OCI-M2 (cell line): Measurements from ENCODE around the gene RASIP1.
"Not testable (repeated sequence)": the region's sequence is repeated elsewhere in the genome, so short reads cannot be mapped to it uniquely, and the experiment has no call there.

Source experiments
- DNase-seq: peaks from one replicate; lab custom pipeline; 2025; ENCODE audit not compliant: unreplicated experiment; lab: John Stamatoyannopoulos, UW

Gene RASIP1

GRCh38 chr19:48735031-48735615 lies 5.3 kb downstream of the RASIP1 start:
- DNase-seq, result no peak

- no peak for DNase-seq
These were observed 5.8 kb downstream of the RASIP1 start for GRCh38 chr19:48734625-48735024.

- no peak for DNase-seq
These were observed 9.0 kb downstream of the RASIP1 start for GRCh38 chr19:48731452-48731851.

GRCh38 chr19:48728911-48729664 lies 11.3 kb downstream of the RASIP1 start:
- no peak for DNase-seq

- DNase-seq, result no peak
These were observed 13.9 kb downstream of the RASIP1 start for GRCh38 chr19:48726556-48726955.

GRCh38 chr19:48724796-48725753 lies 15.3 kb downstream of the RASIP1 start:
- peak; percentile 61 for DNase-seq

GRCh38 chr19:48722196-48722708 lies 18.2 kb downstream of the RASIP1 start:
- DNase-seq, result no peak

- peak; percentile 88 for DNase-seq
These were observed 19.7 kb downstream of the RASIP1 start for GRCh38 chr19:48720613-48721296.

GRCh38 chr19:48720251-48720612 lies 20.2 kb downstream of the RASIP1 start:
- no peak for DNase-seq

- no peak for DNase-seq
These were observed 20.9 kb downstream of the RASIP1 start, which contains the start of gene MAMSTR for GRCh38 chr19:48719263-48720171. MAMSTR (minus strand) TSS chr19:48719725; CDS start chr19:48719031, 694 bp downstream.

GRCh38 chr19:48718711-48719231 lies 21.6 kb downstream of the RASIP1 start:
- no peak for DNase-seq

- not testable (repeated sequence) for DNase-seq
These were observed 22.3 kb downstream of the RASIP1 start for GRCh38 chr19:48718106-48718505.

GRCh38 chr19:48716562-48717291 lies 23.7 kb downstream of the RASIP1 start:
- DNase-seq, result no peak

- no peak for DNase-seq
These were observed 24.7 kb downstream of the RASIP1 start for GRCh38 chr19:48715681-48716171.

GRCh38 chr19:48714759-48715675 lies 25.4 kb downstream of the RASIP1 start:
- no peak for DNase-seq

- peak; percentile 96 for DNase-seq
These were observed 26.3 kb downstream of the RASIP1 start for GRCh38 chr19:48713864-48714755.
